ENCODE data around the gene THBS3.
"Not testable (repeated sequence)": the region's sequence is repeated elsewhere in the genome, so short reads cannot be mapped to it uniquely, and the experiment has no call there.

THBS3 gene

GRCh38 chr1:155189926-155190325, 17.8 kb downstream of the THBS3 start:
- H3K4me1 Mint-ChIP-seq (ENCODE audit: low read depth) = peaks cover 25% of the 10 kb centered on the region
- H3K4me3 Mint-ChIP-seq; H3K27me3 Mint-ChIP-seq; H3K9me3 Mint-ChIP-seq (ENCODE audit: low read depth); H3K27ac Mint-ChIP-seq; H3K36me3 Mint-ChIP-seq: not testable (repeated sequence)

DNA sequence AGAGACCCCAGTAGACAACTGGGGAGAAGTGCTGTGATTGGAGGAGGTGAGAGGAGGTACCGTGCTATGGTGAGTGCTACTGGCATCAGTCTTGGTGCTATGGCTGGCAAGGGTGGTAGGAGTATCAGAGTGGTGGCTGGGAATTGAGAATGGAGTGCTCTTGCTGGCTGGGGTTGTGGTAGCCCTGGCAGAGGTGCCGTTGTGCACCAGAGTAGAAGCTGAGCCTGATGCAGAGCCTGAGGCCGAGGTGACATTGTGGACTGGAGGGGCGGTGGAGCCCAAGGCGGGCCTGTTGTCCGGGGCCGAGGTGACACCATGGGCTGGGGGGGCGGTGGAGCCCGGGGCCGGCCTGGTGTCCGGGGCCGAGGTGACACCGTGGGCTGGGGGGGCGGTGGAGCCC, 19.4 kb downstream of the THBS3 start:
- H3K4me1 Mint-ChIP-seq (ENCODE audit: low read depth) = peaks cover 13% of the 10 kb centered on the region
- H3K36me3 Mint-ChIP-seq = peaks cover 2% of the 10 kb centered on the region
- no peaks in the 10 kb centered on the region for H3K9me3 Mint-ChIP-seq (ENCODE audit: low read depth)
- H3K4me3 Mint-ChIP-seq = peak overlapping the region; percentile 30
- H3K27ac Mint-ChIP-seq = peak overlapping the region; percentile 80
- no peaks in the 10 kb centered on the region for H3K27me3 Mint-ChIP-seq

DNA sequence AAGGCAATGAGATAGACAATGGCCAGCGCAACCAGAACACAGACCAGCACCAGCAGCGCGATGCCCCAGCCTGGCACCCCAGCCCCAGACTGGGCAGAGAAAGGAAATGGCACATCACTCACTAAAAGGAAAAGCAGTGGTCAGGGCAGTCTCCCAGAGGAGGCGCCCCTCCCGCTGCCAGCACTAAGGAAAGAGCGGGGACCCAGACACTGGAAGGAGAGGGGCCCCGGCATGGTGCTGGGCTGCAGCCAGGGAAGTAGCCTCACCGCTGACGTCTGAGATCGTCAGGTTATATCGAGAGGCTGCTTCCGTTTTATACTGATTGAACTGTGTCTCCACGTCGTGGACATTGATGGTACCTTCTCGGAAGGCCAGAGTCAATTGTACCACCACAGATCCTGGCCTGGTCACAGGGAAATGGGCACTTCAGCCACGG, 20.2 kb downstream of the THBS3 start:
- Mint-ChIP-seq H3K27ac (no peak overlapping the region), H3K27me3 (no peaks in the 10 kb centered on the region), H3K4me3 (no peak overlapping the region), H3K4me1 (ENCODE audit: low read depth) (peaks cover 7% of the 10 kb centered on the region), H3K9me3 (ENCODE audit: low read depth) (no peaks in the 10 kb centered on the region), H3K36me3 (peaks cover 2% of the 10 kb centered on the region)

DNA sequence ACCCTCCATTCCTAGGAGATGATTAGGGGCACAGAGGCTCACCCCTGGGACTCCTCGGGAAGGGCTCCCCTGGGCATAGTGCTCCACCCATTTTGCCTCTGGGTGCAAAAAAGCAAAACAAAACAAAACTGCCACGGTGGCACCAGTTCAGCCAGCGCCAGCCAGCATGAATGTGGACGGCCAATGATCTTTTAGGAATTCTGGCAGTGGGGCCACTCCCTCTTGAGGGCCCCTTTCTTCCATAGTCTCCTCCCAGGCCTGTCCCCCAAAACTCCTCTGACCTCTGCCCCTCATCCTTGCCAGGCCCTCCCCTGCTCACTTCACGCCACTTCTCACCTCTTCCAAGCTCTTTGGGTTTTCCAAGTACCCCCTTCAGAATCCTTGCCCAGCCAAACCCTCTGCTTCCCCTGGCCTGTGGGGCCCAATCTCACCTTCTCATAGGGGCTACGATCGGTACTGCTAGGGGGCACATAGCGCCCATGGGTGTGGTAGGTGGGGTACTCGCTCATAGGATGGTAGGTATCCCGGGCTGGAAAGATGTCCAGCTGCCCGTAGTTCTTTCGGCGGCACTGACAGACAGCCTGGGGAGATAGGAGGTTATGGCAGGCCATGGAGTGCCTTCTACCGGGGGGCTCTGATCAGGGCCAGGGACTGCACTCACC, 20.8 kb downstream of the THBS3 start:
- Mint-ChIP-seq H3K9me3 (ENCODE audit: low read depth) (no peaks in the 10 kb centered on the region), H3K27ac (no peak overlapping the region), H3K4me1 (ENCODE audit: low read depth) (peaks cover 3% of the 10 kb centered on the region)

DNA sequence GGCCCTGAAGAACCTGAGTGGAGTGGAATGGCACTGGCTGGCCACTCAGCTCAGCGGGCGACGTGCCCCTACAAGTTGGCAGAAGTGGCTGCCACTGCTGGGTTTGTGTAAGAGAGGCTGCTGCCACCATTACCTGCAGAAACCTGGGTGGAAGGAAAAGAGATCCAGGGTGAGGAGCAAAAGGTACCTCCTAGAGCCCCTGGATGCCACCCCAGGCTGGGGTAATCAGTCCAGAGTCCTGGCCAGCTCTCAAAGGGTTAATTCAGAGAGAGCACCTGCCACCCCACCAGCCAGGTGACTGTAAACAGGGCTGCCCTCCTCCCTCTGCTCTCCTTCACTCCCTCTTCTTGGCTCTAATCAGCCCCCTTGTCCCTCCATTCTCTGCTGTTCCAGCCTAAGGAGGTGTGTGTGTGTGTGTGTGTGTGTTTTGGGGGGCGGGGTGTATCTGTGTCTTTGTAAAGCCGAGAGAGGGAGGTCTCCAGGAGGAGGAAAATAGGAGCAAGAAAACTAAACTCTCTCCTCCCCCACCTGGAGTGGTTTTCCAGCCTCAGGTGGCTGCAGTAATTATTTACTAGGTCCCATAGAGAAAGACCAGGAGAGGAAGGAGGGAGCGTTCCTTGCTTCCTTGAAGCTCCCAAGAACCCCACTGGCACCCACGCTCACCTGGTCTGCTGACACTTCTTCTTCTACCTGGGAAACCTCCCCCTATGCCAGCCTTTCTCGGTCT, 21.5 kb downstream of the THBS3 start:
- Mint-ChIP-seq H3K4me1 (ENCODE audit: low read depth) (peaks cover 3% of the 10 kb centered on the region), H3K27ac (no peak overlapping the region), H3K4me3 (no peak overlapping the region), H3K36me3 (peaks cover 2% of the 10 kb centered on the region), H3K9me3 (ENCODE audit: low read depth) (no peaks in the 10 kb centered on the region), H3K27me3 (no peaks in the 10 kb centered on the region)

More for the DNA sequence above, 20.8 kb downstream of the THBS3 start:
- Mint-ChIP-seq H3K36me3 (peaks cover 2% of the 10 kb centered on the region), H3K27me3 (no peaks in the 10 kb centered on the region), H3K4me3 (no peak overlapping the region)

DNA sequence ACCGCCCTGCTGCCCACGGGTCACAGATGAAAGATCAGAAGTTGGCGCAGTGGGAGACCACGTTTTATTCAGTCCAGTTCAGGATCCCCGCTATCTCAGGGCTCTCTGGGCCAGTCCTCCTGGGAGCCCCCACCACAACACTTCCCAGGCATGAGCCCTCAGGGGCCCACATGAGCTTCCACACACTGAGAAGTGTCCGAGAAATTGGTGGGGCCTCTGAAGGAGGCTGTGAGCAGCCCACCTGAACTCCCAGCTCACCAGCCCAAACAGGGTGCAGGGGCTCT, 22.0 kb downstream of the THBS3 start:
- Mint-ChIP-seq H3K36me3 (peaks cover 2% of the 10 kb centered on the region), H3K27ac (no peak overlapping the region), H3K4me3 (no peak overlapping the region), H3K9me3 (ENCODE audit: low read depth) (no peaks in the 10 kb centered on the region), H3K4me1 (ENCODE audit: low read depth) (peaks cover 3% of the 10 kb centered on the region), H3K27me3 (no peaks in the 10 kb centered on the region)

DNA sequence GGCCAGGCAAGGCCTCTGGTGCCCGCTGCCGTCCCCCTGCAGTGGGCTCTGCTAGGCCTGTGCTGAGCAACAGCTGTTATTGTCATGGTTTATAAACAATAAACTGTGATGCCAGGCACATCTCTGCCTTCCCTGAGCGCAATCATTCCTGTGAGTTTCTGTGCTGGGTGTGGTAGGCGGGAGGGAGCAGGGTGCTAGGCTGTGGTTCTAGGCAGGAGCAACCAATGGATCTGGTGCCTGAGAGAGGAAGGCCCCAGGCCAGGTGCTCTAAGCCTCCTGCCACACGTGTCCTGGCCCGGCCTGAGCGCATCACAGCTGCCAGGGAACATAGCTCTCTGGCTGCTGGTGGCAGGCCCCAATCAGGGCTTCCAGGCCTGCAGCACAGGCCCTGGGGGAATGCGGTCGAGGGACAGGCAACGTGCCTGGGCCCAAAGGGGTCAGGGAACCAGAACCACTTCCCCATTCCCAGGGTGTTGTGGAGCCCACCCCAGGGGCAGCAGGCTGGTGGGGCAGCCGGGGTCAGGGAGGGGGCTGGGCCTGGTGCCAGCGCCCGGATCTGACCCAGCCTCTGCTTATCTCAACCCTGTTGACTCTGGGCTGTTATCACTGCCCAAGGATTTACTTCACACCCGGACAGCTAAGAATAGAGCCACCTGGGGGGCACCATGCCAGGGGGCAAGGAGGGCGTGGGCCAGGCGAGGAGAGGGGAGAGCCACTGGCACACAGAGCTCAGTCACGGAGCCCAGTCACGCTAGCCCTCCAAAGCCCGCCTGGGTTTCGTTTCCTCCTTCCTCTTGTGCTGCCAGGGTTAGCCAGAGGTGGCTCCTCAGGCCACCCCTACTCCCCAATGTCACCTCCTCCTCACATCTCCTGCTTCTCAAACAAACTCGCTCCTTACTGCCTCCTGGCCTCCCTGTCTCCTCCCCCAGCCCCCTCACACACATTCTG, 22.6 kb downstream of the THBS3 start:
- Mint-ChIP-seq H3K4me3 (no peak overlapping the region), H3K27ac (no peak overlapping the region), H3K27me3 (no peaks in the 10 kb centered on the region), H3K9me3 (ENCODE audit: low read depth) (no peaks in the 10 kb centered on the region), H3K4me1 (ENCODE audit: low read depth) (peaks cover 3% of the 10 kb centered on the region), H3K36me3 (peaks cover 2% of the 10 kb centered on the region)

GRCh38 chr1:155184351-155184811, 23.3 kb downstream of the THBS3 start:
- Mint-ChIP-seq H3K4me3 (no peak overlapping the region), H3K27me3 (no peaks in the 10 kb centered on the region), H3K9me3 (ENCODE audit: low read depth) (no peaks in the 10 kb centered on the region), H3K36me3 (peaks cover 2% of the 10 kb centered on the region), H3K4me1 (ENCODE audit: low read depth) (peaks cover 3% of the 10 kb centered on the region), H3K27ac (no peak overlapping the region)

- Mint-ChIP-seq H3K36me3 (peaks cover 2% of the 10 kb centered on the region), H3K4me1 (ENCODE audit: low read depth) (peaks cover 3% of the 10 kb centered on the region), H3K27me3 (no peaks in the 10 kb centered on the region), H3K4me3 (no peak overlapping the region), H3K9me3 (ENCODE audit: low read depth) (no peaks in the 10 kb centered on the region), H3K27ac (no peak overlapping the region)
Measured at GRCh38 chr1:155183775-155184221, 23.9 kb downstream of the THBS3 start.

DNA sequence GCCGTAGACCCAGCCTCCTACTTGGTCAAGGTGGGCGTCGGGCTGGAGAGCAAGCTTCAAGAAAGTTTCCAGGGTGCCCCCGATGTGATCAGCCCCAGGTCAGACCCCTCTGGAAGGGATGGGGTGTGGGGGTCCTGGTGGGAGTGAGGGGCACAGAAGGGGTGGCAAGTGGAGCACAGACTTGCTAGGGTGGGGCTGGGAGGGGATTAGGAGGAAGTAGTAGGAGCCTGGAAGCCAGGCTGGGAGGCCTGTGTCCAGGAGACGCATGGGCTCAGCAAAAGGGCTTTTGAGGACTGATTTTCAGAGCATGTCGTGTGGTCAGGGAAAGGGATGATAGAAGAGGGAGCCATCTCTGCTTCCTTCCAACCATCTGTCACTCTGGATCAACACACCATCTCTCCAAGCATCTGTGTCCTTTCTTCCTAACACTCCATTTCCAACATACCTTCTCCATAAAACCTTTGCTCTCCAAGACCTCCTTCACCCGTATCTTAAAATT, 25.6 kb downstream of the THBS3 start:
- Mint-ChIP-seq H3K36me3 (peaks cover 4% of the 10 kb centered on the region), H3K27me3 (no peaks in the 10 kb centered on the region), H3K4me1 (ENCODE audit: low read depth) (no peaks in the 10 kb centered on the region), H3K27ac (no peak overlapping the region), H3K9me3 (ENCODE audit: low read depth) (no peaks in the 10 kb centered on the region), H3K4me3 (no peak overlapping the region)

DNA sequence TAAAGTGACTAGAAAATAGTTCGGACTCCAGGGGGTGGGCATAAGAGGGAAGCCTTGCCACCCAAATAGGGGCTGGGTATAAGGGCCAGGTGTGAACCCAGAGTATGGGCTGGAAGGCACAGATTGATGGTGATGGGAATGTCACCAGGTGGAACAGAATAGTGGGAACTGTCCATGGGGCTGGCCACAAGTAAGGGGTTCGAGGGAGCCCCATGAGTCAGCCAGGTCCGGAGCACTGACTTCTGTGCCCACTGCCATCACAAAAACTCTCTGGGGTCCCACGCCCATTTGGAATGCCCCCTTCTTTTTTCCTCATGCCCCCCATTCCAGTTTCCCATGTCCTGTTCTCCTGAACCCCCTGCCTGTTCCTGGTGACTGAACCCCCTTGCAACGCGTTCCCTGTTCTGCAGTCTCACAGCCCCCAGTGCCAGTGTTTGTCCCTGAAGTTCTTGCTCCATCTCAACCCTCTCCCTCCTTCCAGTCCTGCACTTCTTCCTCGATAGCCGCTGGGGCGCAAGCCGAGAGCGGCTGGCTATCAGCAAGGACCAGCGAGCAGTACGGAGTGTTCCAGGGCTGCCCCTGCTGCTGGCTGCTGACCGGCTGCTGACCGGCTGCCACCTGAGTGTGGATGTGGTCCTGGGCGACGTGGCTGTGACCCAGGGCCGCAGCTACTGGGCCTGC, 26.2 kb downstream of the THBS3 start:
- Mint-ChIP-seq H3K27me3 (no peaks in the 10 kb centered on the region), H3K4me3 (no peak overlapping the region), H3K36me3 (peaks cover 4% of the 10 kb centered on the region), H3K9me3 (ENCODE audit: low read depth) (no peaks in the 10 kb centered on the region), H3K4me1 (ENCODE audit: low read depth) (peaks cover 5% of the 10 kb centered on the region), H3K27ac (no peak overlapping the region)

- no peak overlapping the region for H3K4me3 Mint-ChIP-seq
- H3K27ac Mint-ChIP-seq = no peak overlapping the region
- peaks cover 18% of the 10 kb centered on the region for H3K4me1 Mint-ChIP-seq (ENCODE audit: low read depth)
- no peaks in the 10 kb centered on the region for H3K9me3 Mint-ChIP-seq (ENCODE audit: low read depth)
- H3K36me3 Mint-ChIP-seq = peaks cover 4% of the 10 kb centered on the region
- H3K27me3 Mint-ChIP-seq = no peaks in the 10 kb centered on the region
Measured at GRCh38 chr1:155179112-155180031, 28.3 kb downstream of the THBS3 start.

DNA sequence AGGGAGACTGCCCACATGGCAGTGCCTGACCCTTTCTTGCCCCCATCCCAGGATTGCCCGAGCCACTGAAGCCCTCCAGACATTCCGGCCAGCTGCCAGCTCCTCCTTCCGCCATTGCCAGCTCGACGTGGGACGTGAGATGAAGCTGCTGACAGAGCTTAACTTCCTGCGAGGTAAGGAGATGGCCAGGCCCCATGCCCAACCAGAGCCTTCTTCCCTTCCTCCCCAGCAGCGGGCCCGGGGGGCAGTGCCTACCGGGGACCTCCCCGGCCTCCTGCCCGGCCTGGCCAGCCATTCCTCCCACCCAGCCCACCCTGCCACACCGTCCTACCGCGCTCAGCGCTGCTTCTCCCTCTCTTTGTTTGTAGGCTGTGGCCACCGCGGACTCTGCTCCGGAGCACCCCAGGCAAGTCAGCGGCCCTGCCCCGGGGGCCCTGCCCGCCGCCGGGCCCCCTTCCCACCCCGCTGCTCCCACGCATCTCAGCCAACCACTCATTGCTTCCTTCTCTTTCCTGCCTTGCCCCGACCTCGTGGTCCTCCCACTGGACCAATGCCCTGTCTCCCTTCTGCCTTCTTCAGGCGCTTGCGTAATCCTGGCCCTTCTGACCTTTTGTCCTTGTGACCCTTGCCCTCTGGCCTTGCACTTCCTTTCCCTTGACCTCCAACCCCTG, 29.1 kb downstream of the THBS3 start:
- H3K36me3 Mint-ChIP-seq = peaks cover 4% of the 10 kb centered on the region
- no peak overlapping the region for H3K4me3 Mint-ChIP-seq
- no peak overlapping the region for H3K27ac Mint-ChIP-seq
- H3K4me1 Mint-ChIP-seq (ENCODE audit: low read depth) = peaks cover 22% of the 10 kb centered on the region
- no peaks in the 10 kb centered on the region for H3K9me3 Mint-ChIP-seq (ENCODE audit: low read depth)
- no peaks in the 10 kb centered on the region for H3K27me3 Mint-ChIP-seq
